RWPE1 (cell line): Measurements from ENCODE around the gene ACTR3.

Source experiments
- CTCF ChIA-PET: fragments of 350-600 bp; sonication (Branson Sonifier 250); formaldehyde crosslinking; extraction: SDS; loops from one replicate; lab custom pipeline; 2021; lab: Yijun Ruan, JAX
- POLR2A ChIA-PET: fragments of 400-600 bp; formaldehyde crosslinking; extraction: SDS; loops from one replicate; lab custom pipeline; 2020; ENCODE audit warnings: antibody characterized with exemption; ENCODE audit not compliant: low non-redundant PET; lab: Yijun Ruan, JAX
- DNase-seq: peaks from one replicate; pipeline ENCODE4 v3.0.0; 2012; ENCODE audit warnings: low spot score
- H3K27ac ChIP-seq: fragments of 450-650 bp; 2 replicates; pipeline ENCODE4 v1.5.1; 2017
- CTCF ChIP-seq: fragments of 450-650 bp; conservative IDR thresholded peaks from 2 replicates; pipeline ENCODE4 v1.5.1; 2017; ENCODE audit warnings: low read depth, mild to moderate bottlenecking

The ACTR3 gene

GRCh38 chr2:113981404-113982134 lies 91.7 kb downstream of the ACTR3 start:
- ChIA-PET CTCF (no interaction called here), POLR2A (no interaction called here)
- DNase-seq: no peak
- TF ChIP-seq CTCF: no peak
- H3K27ac ChIP-seq: no peak overlapping the region

GRCh38 chr2:113985554-113986397 lies 95.9 kb downstream of the ACTR3 start:
- ChIA-PET CTCF (interaction anchor here (0.7 kb wide), 1 partner anchor 155 kb away, joined by 3 read pairs; no protein-coding TSS in a partner anchor), POLR2A (no interaction called here)
- TF ChIP-seq CTCF: no peak
- DNase-seq: no peak
- no peak overlapping the region for H3K27ac ChIP-seq

- POLR2A ChIA-PET: no interaction called here
- H3K27ac ChIP-seq: no peak overlapping the region
- no peak for TF ChIP-seq CTCF
- DNase-seq: no peak
- CTCF ChIA-PET: no interaction called here
Observed at GRCh38 chr2:113986762-113987290, 96.9 kb downstream of the ACTR3 start.

- CTCF ChIA-PET: no interaction called here
- no peak for DNase-seq
- no peak for TF ChIP-seq CTCF
- no peak overlapping the region for H3K27ac ChIP-seq
- POLR2A ChIA-PET: no interaction called here
Observed at GRCh38 chr2:113992090-113992489, 102.2 kb downstream of the ACTR3 start.

GRCh38 chr2:113996671-113997594 lies 107.0 kb downstream of the ACTR3 start:
- no peak for TF ChIP-seq CTCF
- ChIA-PET POLR2A (no interaction called here), CTCF (interaction anchor here (0.5 kb wide), 1 partner anchor 295 kb away, joined by 5 read pairs; no protein-coding TSS in a partner anchor)
- H3K27ac ChIP-seq: no peak overlapping the region
- DNase-seq: no peak
